Measurements from ENCODE around the gene ZNRF2.
"Not testable (repeated sequence)": the region's sequence is repeated elsewhere in the genome, so short reads cannot be mapped to it uniquely, and the experiment has no call there.

ZNRF2 gene

DNA sequence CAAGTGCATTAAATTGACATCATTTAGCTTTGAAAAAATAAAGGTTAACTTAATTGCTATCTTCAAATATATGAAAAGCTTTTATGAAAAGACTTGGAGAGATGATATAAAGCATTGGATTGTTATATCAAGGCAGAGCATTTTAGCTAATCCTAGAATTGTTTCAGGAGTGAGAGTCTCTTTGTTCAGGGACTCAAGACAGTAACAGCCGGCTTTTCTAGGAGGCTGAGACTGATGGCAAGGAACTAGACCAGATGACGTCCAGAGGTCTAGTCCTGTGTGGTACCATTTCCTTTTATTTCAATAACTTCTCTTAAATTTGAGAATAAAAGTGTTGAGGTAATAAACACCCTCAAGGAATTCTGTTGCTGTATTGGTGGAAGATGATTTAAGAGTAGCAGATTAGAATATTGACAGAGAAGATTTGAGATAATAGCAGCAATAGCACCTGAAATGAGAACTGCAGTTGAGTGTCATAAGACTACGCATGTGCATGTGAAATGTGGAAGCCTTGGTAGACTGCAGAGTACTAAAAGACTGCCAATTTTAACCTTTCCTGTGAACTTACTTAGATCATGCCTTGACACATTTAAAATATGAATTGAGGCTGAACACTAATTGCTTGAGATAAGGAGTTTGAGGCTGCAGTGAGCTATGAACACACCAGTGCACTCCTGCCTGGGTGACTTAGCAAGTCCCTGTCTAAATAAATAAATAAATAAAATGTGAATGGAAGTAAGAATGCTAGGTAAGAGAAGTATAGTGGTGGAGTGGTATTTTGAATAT is 79.6 kb downstream of the ZNRF2 start:
- DNase-seq (ENCODE audit: low read depth) = no peak

DNA sequence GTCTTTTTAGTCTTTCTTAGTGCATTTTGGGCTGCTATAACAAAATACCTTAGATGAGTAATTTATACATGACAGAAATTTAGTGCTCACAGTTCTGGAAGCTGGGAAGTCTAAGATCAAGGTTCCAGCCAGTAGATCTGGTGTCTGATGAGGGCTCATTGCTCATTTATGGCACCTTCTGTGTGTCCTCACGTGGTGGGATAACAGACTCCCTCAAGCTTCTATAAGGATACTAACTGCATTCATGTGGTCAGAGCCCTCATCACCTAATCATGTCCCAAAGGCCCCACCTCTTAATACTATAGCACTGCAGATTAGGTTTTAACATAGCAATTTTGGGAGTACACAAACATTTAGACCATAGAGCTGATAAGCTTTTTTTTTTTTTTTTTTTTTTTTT is 80.4 kb downstream of the ZNRF2 start:
- DNase-seq (ENCODE audit: low read depth) = no peak

DNA sequence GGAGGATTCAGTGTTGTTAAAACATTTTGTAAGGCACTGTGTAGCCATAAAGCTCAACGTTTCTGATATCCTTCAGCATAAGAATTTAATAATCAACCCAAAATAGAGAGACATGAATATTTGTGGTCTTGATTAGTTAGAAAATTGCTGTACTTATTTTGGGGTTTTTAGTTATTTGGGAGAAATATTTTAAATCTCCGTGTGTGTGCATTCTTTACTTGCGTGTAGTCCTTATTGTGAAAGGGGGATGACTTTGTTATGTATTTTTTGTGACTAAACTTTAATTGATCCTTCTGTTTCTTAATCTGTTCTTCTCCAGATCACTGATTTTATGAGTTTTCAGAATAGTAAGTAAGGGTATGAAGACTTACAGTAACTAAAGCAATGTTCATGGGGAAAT is 81.2 kb downstream of the ZNRF2 start:
- DNase-seq (ENCODE audit: low read depth) = no peak

DNA sequence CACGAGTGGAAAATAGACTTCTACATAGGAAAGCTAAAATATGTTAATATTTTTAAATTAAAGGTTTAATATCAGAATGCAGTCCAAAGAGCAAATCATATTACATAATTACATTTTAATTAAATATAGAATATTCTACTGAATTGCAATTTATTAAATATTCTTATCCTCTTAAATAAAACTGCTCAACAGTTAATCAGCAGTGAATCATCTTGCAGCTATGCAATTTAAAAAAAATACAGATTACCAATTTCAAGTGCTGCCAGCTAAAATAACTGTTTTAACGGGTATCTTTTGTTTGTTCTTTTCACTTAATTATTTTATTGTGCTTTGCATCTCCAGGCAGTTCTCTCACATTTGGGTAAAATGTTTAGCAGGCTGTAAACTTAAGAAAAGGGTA is 82.2 kb downstream of the ZNRF2 start:
- DNase-seq (ENCODE audit: low read depth) = no peak

DNA sequence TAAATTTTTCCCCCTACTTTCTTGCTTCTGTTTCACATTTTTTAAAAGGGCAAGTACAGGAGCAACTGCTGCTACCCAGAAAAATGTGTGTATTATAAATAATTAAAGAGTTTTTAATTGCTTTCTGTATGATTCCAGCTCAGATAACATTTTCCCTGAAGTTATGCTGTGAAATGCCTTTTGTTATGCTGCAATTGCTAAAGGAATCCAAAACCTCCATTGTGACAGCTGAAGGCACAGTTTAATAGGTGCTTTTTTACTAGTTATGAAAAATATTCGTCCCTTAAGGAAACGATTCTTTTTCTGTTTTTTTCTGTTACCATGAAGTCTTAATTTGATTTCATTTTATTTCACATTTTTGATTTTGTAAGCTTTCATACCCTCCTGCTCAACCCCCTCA is 83.2 kb downstream of the ZNRF2 start:
- DNase-seq (ENCODE audit: low read depth) = no peak

DNA sequence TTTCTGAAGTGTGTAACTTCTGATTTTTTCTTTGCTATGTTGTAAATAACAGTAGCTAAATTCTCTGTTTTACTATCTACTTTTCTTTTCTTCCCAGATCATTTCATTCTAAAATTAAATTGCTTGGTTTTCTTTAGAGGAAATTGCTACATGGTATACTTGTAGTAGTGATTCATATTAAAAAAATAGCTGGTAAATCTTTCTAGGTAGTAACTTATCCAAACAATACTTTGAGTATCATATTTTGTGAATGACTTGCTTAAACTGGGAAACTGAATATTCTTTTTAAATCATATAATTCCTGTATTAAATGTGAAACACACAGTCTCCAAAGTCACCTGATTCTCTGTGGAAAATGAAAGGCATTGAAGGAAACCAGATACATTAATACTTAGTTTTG is 85.5 kb downstream of the ZNRF2 start:
- DNase-seq (ENCODE audit: low read depth) = no peak

DNA sequence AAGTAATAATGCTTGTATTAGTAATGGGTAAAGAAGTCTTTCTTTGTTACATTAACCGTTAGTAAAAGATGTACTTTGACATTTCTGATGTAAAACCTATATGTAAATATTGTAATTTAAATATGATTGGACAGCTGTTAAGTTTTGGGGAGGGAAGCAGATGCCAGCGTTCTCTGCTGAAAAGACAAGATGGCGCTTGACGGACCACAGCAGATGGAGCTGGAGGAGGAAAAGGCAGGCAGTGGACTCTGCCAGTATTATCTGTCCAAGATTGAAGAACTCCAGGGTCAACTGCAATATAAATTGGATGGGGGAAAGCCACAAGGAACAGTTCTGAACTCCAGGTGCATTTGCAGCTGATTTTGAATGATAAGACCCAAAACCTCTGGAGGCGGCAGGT is 86.9 kb downstream of the ZNRF2 start:
- no peak for DNase-seq (ENCODE audit: low read depth)

DNA sequence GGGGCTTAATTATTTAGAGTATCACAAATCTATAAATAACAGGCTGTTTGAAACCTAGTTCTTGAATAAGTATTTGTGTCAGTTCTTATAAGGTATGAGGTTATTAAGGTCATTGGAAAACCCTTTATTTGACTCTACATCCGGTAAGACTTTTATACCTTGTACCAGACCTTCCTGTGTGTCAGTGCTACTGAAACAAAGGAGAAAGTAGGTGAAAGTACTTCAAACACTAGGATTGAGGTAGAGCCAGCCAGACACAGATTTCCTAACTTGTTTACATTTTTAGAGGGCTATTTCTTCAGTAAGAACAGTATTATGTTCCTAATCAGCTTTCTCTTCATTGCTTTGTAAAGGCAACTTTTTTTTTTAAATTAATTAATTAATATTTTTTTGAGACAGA is 93.9 kb downstream of the ZNRF2 start:
- DNase-seq (ENCODE audit: low read depth) = no peak

DNA sequence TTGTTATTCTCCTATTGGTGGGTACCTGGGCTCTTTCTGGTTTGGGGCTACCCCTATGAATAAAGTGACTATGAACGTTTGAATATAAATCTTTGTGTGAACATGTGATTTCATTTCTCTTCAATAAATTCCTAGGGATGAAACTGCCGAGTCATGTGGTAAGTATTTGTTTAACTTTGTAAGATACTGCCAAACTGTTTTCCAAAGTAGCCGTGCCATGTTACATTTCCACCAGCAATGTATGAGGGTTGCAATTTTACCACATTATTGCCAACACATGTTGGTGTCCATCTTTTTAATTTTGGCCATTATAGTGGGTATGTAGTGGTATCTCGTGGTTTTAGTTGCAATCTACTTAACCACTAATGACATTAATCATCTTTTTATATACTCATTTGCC is 94.7 kb downstream of the ZNRF2 start:
- peak; percentile 9 for DNase-seq (ENCODE audit: low read depth)

DNA sequence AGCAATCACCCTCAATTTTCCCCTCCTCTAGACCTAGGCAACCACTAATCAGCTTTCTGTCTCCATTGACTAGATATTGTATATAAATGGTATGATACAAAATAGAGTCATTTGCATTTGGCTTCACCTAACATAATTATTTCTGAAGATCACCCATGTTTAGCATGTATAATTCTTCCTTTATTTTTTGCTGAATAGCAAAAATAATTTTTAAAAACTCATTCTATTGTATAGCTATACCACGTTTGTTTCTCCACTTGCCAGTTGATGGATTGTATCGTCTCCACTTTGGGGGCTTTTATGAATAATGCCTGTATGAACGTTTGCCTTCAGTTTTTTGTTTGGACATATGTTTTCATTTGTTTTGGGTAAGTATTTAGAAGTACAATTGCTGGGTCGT is 95.3 kb downstream of the ZNRF2 start:
- no peak for DNase-seq (ENCODE audit: low read depth)

DNA sequence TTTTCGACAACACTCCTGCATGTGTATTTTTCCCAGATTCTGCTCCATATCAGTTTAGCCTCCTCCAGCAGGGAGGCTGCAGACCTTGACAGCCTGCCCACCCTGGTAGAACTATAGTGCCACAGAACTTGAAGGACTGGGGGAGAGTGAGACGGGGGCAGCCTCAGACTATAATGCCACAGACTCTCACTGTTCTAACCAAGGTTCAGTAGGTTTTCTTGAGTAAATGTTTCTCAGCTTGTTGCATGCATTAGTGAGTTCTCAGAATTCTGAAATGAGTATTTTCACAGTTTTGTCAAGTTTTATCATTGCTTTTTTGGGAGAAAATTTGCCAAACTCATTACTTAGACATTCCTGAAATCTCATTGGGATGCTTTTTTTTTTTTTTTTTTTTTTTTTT is 95.9 kb downstream of the ZNRF2 start:
- no peak for DNase-seq (ENCODE audit: low read depth)

DNA sequence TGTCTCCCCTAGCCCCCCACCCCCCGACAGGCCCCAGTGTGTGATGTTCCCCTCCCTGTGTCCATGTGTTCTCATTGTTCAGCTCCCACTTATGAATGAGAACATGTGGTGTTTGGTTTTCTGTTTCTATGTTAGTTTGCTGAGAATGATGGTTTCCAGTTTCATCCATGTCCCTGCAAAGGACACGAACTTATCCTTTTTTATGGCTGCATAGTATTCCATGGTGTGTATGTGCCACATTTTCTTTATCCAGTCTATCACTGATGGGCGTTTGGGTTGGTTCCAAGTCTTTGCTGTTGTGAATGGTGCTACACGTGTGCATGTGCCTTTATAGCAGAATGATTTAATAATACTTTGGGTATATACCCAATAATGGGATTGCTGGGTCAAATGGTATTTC is 96.4 kb downstream of the ZNRF2 start:
- not testable (repeated sequence) for DNase-seq (ENCODE audit: low read depth)

DNA sequence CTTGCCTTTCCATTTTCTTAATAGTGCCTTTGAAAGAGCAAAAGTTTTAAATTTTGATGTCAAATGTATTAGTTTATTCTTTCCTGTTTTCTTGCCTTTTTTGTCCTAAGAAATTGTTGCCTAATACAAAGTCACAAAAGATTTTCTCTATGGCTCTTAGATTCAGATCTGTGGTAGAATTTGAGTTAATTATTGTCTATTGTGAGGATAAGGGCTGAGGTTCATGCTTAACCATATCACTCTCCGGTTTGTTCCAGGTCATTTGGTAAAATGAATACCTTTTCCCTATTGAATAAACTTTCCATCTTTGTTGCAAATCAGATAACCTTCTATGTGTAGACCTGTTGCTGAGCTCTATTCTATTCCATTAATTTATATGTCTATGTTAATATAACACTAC is 98.2 kb downstream of the ZNRF2 start:
- no peak for DNase-seq (ENCODE audit: low read depth)

DNA sequence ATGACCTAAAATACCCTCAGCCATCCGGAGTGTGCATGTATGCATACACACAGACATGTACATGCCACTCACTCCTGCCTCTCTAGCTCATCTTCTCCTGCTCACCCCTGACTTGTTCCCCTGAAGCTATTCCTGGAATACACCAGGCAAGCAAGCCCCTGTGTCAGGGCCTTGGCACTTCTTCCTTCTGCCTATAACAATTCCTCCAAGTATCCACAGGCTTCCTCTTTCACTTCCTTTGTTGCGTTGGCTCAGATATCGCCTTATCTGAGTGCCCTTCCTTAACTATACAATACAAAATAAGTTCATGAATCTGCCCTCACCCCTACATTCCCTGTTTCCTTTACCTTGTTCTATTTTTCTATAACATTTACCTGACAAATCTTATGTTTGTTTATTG is 105.4 kb downstream of the ZNRF2 start:
- DNase-seq (ENCODE audit: low read depth) = no peak

DNA sequence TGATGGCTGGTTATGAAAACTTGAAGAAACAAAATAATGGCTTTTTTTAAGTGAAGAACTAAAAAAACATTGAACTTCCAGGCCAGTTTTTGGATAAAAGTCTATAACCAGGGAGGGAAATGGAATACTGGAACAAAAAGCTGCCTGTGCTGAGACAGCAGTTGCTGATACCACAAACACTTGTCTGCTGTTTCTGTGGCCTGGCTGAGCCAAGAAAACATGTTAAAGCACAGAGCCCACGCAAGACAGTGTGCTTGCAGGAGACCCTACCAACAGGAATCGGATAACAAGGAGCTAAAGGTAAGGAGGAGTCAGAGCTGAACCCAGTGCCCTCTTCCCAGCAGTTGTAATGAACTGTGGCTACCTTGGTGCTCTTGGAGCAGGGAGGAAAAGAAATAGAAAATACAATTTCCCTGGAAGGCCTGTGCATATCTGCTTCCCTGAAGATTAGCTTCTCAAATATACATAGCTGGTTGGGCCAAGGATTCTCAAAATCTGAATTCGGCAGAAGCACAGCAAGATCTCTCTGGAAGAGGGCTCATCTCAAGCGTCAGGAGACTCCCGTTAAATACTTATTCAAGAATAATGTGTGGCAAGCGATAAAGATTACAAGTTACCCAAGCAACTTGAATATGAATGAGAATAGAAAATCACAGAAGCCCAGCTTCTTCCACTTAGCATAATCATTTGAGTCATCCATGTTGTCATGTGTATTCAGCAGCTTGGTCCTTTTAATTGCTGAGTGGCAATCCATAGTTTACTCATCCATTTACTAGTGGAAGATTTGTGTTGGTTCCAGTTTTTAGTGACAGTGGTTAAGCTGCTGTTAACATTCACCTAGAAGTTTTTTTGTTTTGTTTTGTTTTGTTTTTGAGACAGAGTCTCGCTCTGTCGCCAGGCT is 106.6 kb downstream of the ZNRF2 start:
- no peak for DNase-seq (ENCODE audit: low read depth)

DNA sequence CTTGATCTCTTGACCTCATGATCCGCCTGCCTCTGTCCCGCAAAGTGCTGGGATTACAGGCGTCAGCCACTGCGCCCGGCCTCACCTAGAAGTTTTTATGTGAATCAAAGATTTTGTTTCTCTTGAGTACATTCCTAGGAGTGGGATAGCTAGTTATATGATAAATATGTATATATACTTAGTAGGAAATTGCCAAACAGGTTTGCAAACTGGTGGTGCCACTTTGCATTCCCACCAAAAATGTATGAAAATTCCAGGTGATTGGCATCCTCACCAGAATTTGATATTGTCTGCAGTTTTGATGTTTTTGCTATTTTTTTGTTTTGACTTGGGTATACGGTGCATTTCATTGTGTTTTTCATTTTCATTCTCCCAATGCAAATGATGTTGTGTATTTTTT is 107.4 kb downstream of the ZNRF2 start:
- DNase-seq (ENCODE audit: low read depth) = no peak

DNA sequence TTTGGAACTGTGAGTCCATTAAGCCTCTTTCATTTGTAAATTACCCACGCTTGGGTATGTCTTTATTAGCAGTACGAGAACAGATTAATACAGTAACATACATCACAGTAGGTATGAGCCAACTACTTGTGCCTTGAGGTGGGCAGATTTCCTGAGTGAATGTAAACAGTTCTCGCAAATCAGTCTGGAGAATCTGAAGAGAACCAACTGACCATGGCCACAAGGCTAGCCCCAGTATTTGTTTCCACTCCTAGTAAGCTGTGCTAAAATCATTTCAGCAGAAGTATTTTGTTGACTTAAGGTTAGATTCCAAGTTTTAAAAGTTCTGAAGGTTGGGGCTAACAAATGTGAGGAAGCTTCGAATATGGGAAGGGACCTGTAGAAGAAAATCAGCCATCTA is 111.3 kb downstream of the ZNRF2 start:
- no peak for DNase-seq (ENCODE audit: low read depth)

DNA sequence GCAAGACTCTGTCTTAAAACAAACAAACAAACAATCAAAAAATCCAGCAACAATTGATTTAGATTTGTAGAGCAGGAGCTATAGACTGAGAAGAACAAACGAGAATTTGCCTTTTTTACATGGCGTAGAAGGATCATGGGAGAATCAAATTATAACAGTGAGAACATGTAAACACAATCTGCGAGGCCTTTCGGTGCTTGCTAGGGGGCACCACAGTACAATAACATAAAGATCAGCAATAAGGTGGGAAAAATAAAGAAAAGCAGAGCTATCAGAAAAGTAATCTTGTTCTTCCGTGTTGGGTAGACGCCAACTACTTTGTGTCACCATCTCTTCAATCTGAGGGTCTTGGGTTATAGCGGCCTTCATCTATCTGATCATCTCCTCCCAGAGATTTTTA is 112.0 kb downstream of the ZNRF2 start:
- DNase-seq (ENCODE audit: low read depth) = no peak

DNA sequence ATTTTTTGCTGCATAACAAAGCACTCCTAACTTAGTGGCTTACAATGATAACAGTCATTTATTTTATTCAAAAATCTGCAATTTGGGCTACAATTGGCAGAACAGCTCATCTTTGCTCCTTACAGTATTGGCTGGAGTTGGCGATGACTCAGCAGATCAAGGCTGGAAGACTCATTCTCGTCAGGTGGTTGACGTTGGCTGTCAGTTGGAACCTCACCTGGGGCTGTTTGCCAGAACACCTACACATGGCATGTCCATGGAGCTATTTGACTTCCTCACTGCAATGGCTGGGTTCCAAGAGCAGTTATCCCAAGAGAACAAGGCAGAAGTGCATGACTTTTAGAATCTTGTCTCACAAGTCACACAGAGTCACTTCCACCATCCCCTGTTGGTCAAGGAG is 119.1 kb downstream of the ZNRF2 start:
- DNase-seq (ENCODE audit: low read depth) = no peak

DNA sequence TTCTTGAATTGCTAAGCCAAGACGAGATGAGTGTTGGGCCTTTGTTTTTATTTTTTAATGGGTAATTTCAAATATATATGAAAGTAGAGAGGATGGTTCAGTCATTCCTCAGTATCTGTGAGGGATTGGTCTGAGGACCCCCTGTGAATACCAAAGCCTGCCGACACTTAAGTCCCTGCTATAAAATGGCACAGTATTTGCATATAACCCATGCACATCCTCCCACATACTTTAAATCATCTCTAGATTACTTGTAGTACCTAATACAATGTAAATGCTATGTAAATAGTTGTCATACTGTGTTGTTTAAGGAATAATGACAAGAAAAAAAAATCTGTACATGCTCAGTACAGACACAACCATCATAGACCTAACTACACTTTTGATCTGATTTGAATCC is 120.8 kb downstream of the ZNRF2 start:
- DNase-seq (ENCODE audit: low read depth) = no peak

DNA sequence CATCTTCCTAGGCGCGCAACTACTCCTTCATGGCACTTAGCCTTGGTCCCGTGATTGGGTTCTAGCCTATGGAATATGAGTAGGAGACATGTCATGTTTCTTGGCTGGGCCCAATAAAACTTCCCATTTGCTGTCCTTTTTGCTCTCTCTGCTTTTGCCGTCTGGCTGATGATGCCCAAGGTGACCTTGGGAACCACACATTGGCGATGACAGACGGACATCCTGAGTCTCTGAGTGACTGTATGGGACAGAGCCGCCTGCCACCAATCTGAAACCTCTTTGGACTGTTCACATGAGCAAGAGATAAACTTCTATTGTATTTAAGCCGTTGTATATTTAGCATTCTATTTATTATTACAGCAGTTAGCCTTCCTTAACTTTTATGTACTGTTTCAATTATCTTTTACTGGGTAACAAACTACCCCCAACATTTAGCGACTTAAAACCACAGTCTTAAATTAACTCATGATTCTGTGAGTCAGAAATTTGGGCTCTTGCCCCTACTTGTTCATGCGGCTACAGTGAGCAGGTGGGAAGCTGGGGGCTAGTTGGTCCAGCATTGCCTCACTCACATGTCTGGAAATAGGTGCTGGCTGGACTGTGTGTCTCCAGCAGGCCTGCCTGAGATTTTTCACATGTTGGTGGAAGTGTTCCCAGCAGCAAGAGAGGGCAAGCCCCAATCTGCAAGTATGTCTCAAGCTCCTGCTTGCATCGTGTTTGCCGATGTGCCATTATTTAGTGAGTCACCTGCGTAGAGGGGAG is 122.4 kb downstream of the ZNRF2 start:
- no peak for DNase-seq (ENCODE audit: low read depth)

DNA sequence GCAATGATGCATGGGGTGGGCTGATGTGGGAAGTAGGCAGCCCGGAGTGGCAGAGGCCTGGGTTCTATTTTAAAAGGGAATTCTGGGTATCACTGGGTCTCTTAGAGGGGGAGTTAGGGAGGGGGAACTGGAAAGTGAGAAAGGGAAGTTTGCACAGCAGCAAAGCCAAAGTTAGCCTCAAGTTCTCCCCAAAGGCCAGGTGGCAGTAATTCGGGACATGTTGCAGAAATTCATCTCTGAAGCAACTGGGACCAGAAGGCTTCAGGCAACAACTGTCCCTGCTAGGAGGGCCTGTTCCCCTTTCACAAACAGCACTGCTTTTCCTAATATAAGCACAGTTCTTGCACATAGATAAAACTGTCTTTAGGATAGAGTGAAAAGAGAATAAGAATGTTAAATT is 126.8 kb downstream of the ZNRF2 start:
- DNase-seq (ENCODE audit: low read depth) = no peak

DNA sequence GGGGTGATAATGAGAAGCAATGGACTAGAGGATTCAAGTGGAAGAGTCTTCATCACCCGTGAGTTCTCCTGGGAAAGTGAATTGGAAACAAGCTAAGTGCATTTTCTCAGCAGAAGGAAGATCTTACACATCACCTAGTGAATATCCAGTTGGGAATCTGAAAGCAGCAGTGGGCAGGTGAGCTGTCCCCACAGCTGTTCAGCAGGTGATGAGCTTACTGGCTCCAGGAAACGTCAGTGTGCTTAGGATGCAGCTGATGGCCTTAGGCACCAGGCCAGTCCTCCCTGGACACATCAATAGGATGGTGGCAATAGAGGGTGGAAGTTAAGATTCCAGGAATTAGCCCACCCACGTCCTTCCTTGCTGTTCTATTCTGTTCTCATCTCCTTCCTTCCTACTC is 127.5 kb downstream of the ZNRF2 start:
- no peak for DNase-seq (ENCODE audit: low read depth)
